Esophagus squamous epithelium (tissue), 4 donors: ENCODE measurements around the gene ANTXR2.

ENCODE experiments used
- CTCF ChIP-seq, 6 experiments: fragments of 450-650 bp in 4 of 6; fragments of 200-600 bp in 2 of 6; sonication (generic) in 2 of 6; IDR thresholded peaks; one replicate each; pipeline ENCODE4 v1.5.1; 2016 to 2019; ENCODE audit warnings: antibody characterized with exemption in 6 of 6, mild to moderate bottlenecking in 4 of 6, moderate library complexity in 4 of 6
- POLR2A ChIP-seq, 4 donors: fragments of 450-650 bp; IDR thresholded peaks; one replicate each; pipeline ENCODE4 v1.6.1; 2017; ENCODE audit warnings: antibody characterized with exemption in 4 of 4, mild to moderate bottlenecking in 4 of 4, moderate library complexity in 3 of 4

- no peak for TF ChIP-seq CTCF (IDR thresholded peaks at IDR 0.05)
- no peak for TF ChIP-seq POLR2A (IDR thresholded peaks at IDR 0.05)
These were observed 198.8 kb downstream of the ANTXR2 start for GRCh38 chr4:79874197-79874596.
